ENCODE measurements around the gene SCAMP4. TPM values are rescaled to one million over a fixed set of nuclear protein-coding genes. Genes with fewer than 3 reads are reported as not detected.

Gene SCAMP4
- total and polyA plus RNA-seq, 12 donors: 13.5 to 192 (median 60.3) TPM

DNA sequence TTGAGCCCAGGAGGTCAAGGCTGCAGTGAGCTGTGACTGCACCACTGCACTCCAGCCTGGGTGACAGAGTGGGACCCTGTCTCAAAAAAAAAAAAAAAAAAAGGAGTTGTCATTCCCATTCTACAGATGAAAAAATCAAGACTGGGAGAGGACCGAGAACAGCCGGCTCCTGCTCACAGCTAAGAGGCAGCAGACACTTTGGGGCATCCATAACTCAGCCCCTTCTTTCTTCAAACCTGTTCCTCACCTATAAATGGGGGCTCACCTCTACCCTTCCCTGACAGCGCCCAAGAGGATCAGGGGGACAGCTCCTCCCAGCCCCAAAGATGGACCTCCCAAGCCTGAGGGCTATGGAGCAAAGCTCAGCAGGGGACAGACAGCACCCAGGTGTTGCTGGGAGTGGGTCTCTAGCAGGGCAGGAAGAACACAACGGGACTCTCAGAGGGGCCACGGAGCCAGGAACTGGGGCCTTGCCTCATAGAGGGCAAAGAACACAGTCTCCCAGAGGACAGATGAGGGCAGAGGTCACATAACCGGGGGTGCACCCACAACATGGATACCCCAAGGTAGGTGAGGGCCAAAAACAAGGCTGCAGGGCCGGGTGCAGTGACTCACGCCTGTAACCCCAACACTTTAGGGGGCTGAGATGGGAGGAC lies 38.4 kb upstream of the SCAMP4 start:
- peaks cover 24 to 29% of the 10 kb centered on the region in 2 donors for H3K4me1 ChIP-seq (replicated peaks in 1 of 2)
- H3K4me3 ChIP-seq: no peak overlapping the region
- intact Hi-C loops (cut with DNase I): loop anchor here in 1 of 2 donors (10.0 kb wide), 1 partner anchor 58 kb away; no protein-coding TSS in a partner anchor
- no peaks in the 10 kb centered on the region for H3K9me3 ChIP-seq (replicated peaks in 1 of 3)
- 85 to 94% (median 88%) methylated on average over 6 to 8 of the region's 8 CpGs for WGBS, 4 donors
- TF ChIP-seq, protein P1, sequence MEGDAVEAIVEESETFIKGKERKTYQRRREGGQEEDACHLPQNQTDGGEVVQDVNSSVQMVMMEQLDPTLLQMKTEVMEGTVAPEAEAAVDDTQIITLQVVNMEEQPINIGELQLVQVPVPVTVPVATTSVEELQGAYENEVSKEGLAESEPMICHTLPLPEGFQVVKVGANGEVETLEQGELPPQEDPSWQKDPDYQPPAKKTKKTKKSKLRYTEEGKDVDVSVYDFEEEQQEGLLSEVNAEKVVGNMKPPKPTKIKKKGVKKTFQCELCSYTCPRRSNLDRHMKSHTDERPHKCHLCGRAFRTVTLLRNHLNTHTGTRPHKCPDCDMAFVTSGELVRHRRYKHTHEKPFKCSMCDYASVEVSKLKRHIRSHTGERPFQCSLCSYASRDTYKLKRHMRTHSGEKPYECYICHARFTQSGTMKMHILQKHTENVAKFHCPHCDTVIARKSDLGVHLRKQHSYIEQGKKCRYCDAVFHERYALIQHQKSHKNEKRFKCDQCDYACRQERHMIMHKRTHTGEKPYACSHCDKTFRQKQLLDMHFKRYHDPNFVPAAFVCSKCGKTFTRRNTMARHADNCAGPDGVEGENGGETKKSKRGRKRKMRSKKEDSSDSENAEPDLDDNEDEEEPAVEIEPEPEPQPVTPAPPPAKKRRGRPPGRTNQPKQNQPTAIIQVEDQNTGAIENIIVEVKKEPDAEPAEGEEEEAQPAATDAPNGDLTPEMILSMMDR (IDR thresholded peaks at IDR 0.05): no peak
- TF ChIP-seq POLR2A (IDR thresholded peaks at IDR 0.05): no peak
- DNase-seq: no peak
- H3K27me3 ChIP-seq: no peaks in the 10 kb centered on the region
- no peaks in the 10 kb centered on the region for H3K36me3 ChIP-seq (replicated peaks in 1 of 2)
- H3K27ac ChIP-seq: no peak overlapping the region

DNA sequence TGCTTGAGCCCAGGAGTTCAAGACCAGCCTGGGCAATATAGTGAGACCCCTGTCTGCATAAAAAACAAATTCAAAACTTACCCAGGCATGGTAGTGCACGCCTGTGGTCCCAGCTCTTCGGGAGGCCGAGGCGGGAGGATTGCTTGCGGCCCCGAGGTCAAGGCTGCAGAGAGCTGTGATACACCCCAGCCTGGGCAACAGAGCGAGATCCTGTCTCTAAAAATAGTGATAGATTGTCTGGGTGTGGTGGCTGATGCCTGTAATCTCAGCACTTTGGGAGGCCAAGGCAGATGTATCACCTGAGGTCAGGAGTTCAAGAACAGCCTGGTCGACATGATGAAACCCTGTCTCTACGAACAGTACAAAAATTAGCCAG lies 37.9 kb upstream of the SCAMP4 start:
- H3K36me3 ChIP-seq (replicated peaks in 1 of 2): no peaks in the 10 kb centered on the region
- H3K27me3 ChIP-seq: no peaks in the 10 kb centered on the region
- no peak overlapping the region for H3K4me3 ChIP-seq
- peaks cover 24 to 29% of the 10 kb centered on the region in 2 donors for H3K4me1 ChIP-seq (replicated peaks in 1 of 2)
- no peak for TF ChIP-seq POLR2A (IDR thresholded peaks at IDR 0.05)
- TF ChIP-seq, protein P1 (IDR thresholded peaks at IDR 0.05): no peak
- intact Hi-C loops (cut with DNase I): loop anchor here in 1 of 2 donors (10.0 kb wide), 1 partner anchor 57 kb away; no protein-coding TSS in a partner anchor
- DNase-seq: no peak
- no peaks in the 10 kb centered on the region for H3K9me3 ChIP-seq (replicated peaks in 1 of 3)
- H3K27ac ChIP-seq: no peak overlapping the region
- WGBS, 4 donors: 65 to 74% (median 67%) methylated on average over 4 to 9 of the region's 9 CpGs

DNA sequence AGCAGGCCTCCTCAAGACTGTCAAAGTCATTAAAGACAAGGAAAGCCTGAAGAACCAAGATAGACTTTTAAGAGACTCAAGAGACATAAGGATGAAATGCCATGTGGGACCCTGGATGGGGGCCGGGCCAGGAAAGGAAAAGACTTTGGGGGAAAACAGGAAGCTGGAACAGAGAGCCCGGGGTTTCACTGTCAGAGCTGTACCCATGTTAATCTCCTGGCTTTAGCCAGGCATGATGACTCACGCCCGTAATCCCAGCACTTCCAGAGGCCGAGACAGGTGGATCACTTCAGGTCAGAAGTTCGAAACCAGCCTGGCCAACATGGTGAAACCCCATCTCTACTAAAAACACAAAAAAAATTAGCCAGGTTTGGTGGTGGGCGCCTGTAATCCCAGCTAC lies 36.2 kb upstream of the SCAMP4 start:
- TF ChIP-seq, protein P1 (IDR thresholded peaks at IDR 0.05): no peak
- TF ChIP-seq POLR2A (IDR thresholded peaks at IDR 0.05): no peak
- intact Hi-C loops (cut with DNase I): loop anchor here in 1 of 2 donors (10.0 kb wide), 1 partner anchor 56 kb away; no protein-coding TSS in a partner anchor
- no peaks in the 10 kb centered on the region for H3K27me3 ChIP-seq
- H3K27ac ChIP-seq: no peak overlapping the region
- 81 to 92% (median 87%) methylated on average over 7 of the region's 7 CpGs for WGBS, 4 donors
- no peak overlapping the region for H3K4me3 ChIP-seq
- peaks cover 37 to 44% of the 10 kb centered on the region in 2 donors for H3K4me1 ChIP-seq (replicated peaks in 1 of 2)
- no peaks in the 10 kb centered on the region for H3K9me3 ChIP-seq (replicated peaks in 1 of 3)
- DNase-seq: no peak
- H3K36me3 ChIP-seq (replicated peaks in 1 of 2): no peaks in the 10 kb centered on the region

DNA sequence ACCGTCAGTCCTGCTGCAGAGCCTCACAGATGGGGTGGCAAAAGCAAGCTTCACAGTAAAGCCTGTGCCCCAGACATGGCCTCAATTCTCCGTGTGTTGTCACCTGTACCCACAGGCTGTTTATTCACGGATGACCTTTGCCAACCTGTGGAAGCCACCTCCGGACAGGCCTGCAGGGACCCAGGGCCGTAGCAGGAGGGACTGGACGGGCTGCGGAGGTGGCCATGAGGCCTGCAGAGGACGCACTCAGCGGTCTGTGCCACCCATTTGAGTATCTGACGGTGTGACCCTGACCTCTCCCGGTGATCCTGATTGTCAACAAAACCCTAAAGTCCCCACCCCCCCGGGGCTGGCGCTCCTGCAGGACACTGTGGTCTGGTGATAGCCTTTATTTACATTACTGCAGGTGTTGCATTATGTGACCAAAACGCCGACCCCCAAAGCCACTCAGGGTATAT lies 34.0 kb upstream of the SCAMP4 start:
- Histone ChIP-seq H3K4me1 (replicated peaks in 1 of 2) (peaks cover 43 to 46% of the 10 kb centered on the region in 2 donors), H3K9me3 (replicated peaks in 1 of 3) (no peaks in the 10 kb centered on the region), H3K27me3 (no peaks in the 10 kb centered on the region), H3K4me3 (no peak overlapping the region), H3K27ac (peak overlapping the region in 3 of 5 donors; percentile 41 to 47 (median 45)), H3K36me3 (replicated peaks in 1 of 2) (no peaks in the 10 kb centered on the region)
- 53 to 70% (median 59%) methylated on average over 1 to 15 of the region's 15 CpGs for WGBS, 4 donors
- peak in 4 of 7 donors; percentile 41 to 73 (median 60) for DNase-seq
- intact Hi-C loops (cut with DNase I): no loop called here
- peak in 1 of 2 donors; percentile 9 for TF ChIP-seq POLR2A (IDR thresholded peaks at IDR 0.05)
- TF ChIP-seq, protein P1 (IDR thresholded peaks at IDR 0.05): no peak

Data from adrenal gland (tissue), 12 donors.